Measurements from ENCODE around the gene GDPD4. TPM values are rescaled to one million over a fixed set of nuclear protein-coding genes. Genes with fewer than 3 reads are reported as not detected.

Gene GDPD4
- polyA plus RNA-seq, 2 of the 4 experiments (the other 2 are of a cell fraction), result not detected

GRCh38 chr11:77209663-77210062 is 91.8 kb downstream of the GDPD4 start:
- CTCF ChIA-PET, result interaction anchor here (1.0 to 1.8 kb wide), 2 partner anchors 13 to 17 kb away, joined by 3 to 7 read pairs; no protein-coding TSS in a partner anchor
- no peak for DNase-seq (ENCODE audit: low read depth in 1 of 2, low spot score in 1 of 2)
- ATAC-seq, result no peak

GRCh38 chr11:77208535-77208934 is 93.0 kb downstream of the GDPD4 start:
- H3K9me3 ChIP-seq, result no peaks in the 10 kb centered on the region
- no peaks in the 10 kb centered on the region for H3K4me1 ChIP-seq
- FAIRE-seq, result no peak
- DNase-seq (ENCODE audit: low read depth in 1 of 2, low spot score in 1 of 2), result no peak
- no peak overlapping the region for H3K4me2 ChIP-seq
- no peak overlapping the region for H3K27ac ChIP-seq
- ATAC-seq, result no peak
- no peak overlapping the region for H3K4me3 ChIP-seq
- ChIA-PET CTCF (interaction anchor here (0.6 to 1.8 kb wide), 5 partner anchors 12 to 339 kb away, joined by 3 to 7 read pairs (median 3); no protein-coding TSS in a partner anchor), POLR2A (no interaction called here)
- WGBS (ENCODE audit: missing lambda C conversion rate), result 65% methylated on average over 10 of the region's 11 CpGs
- no peak for TF ChIP-seq JUN (IDR thresholded peaks at IDR 0.05)
- no peak for TF ChIP-seq MAFK (IDR thresholded peaks at IDR 0.05; ENCODE audit: partially characterized antibody)
- no peak for TF ChIP-seq POLR2A (IDR thresholded peaks at IDR 0.05; ENCODE audit: low read length)
- no peak for TF ChIP-seq ELK1 (IDR thresholded peaks at IDR 0.05; ENCODE audit: low read depth, low read length)
- no peak for TF ChIP-seq MAZ (IDR thresholded peaks at IDR 0.05; ENCODE audit: borderline replicate concordance, low read depth, low read length)
- TF ChIP-seq PBX3 (IDR thresholded peaks at IDR 0.05), result no peak
- TF ChIP-seq BHLHE40 (IDR thresholded peaks at IDR 0.05; ENCODE audit: low read depth, low read length), result no peak

More at GRCh38 chr11:77209663-77210062, 91.8 kb downstream of the GDPD4 start:
- TF ChIP-seq POLR2AphosphoS2 (conservative IDR thresholded peaks at IDR 0.05; ENCODE audit: low read length), result no peak
- no peak for TF ChIP-seq NFE2L2 (conservative IDR thresholded peaks at IDR 0.05; ENCODE audit: low read length)
- no peak for TF ChIP-seq MYC (IDR thresholded peaks at IDR 0.05; ENCODE audit: borderline replicate concordance, low read length)
- no peak for TF ChIP-seq RNF2 (IDR thresholded peaks at IDR 0.05; ENCODE audit: borderline replicate concordance, low read depth)
- no peak for TF ChIP-seq KDM5A (IDR thresholded peaks at IDR 0.05)
- no peak for TF ChIP-seq RCOR1 (IDR thresholded peaks at IDR 0.05; ENCODE audit: low read depth, low read length)
- no peak for TF ChIP-seq RFX5 (IDR thresholded peaks at IDR 0.05)
- no peak for TF ChIP-seq ZC3H11A (IDR thresholded peaks at IDR 0.05)
- no peak for TF ChIP-seq NPAS2 (CRISPR knock-in tag; IDR thresholded peaks at IDR 0.05; ENCODE audit: borderline replicate concordance)
- no peak for TF ChIP-seq HMGXB4 (CRISPR knock-in tag; IDR thresholded peaks at IDR 0.05; ENCODE audit: borderline replicate concordance)
- TF ChIP-seq KDM1A (IDR thresholded peaks at IDR 0.05; ENCODE audit: low read depth), result no peak
- TF ChIP-seq ESRRA (IDR thresholded peaks at IDR 0.05; ENCODE audit: borderline replicate concordance, low read length), result no peak
- no peak for TF ChIP-seq RARB (CRISPR knock-in tag; IDR thresholded peaks at IDR 0.05)
- no peak for TF ChIP-seq MAX (IDR thresholded peaks at IDR 0.05)
- TF ChIP-seq SREBF2 (IDR thresholded peaks at IDR 0.05), result no peak
- H3K4me2 ChIP-seq, result no peak overlapping the region
- no peaks in the 10 kb centered on the region for H3K4me1 ChIP-seq
- H3K9me3 ChIP-seq, result no peaks in the 10 kb centered on the region
- no peak overlapping the region for H3K27ac ChIP-seq
- POLR2A ChIA-PET, result no interaction called here
- FAIRE-seq, result no peak
- no peak overlapping the region for H3K4me3 ChIP-seq
- 74% methylated on average over 4 of the region's 4 CpGs for WGBS (ENCODE audit: missing lambda C conversion rate)
